Stimulated activated CD4-positive, alpha-beta T cell treated with anti-CD3 and anti-CD28 coated beads, Interleukin-1b, Interleukin-23, amount 100 ng/mL, for 4 hours (primary cell): Measurements from ENCODE around the gene FMO2.

ENCODE experiments used
- DNase-seq, 2 donors: peaks; one replicate each; pipeline ENCODE4 v3.0.0-alpha.2; 2020; ENCODE audit warnings: low read depth in 2 of 2

FMO2 gene

DNA sequence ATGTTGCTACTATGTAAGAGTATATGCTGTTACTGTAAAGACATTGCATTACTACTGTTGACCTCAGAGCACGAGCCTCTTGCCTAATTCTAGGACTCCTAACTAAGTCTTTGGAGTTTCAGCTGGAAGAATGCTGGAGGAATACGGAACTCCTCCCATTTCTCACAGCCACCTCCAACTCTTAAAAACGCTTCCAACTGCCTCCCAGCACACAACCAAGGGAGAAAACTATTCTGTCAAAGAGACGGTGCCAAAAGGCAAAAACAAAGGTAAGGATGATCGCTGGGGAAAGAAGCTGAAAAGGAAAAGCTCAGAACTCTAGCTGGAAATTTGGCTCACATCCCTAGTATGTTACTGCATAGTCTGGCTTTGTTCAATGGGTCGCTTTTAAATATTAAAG lies at the start of gene FMO2:
FMO2 (plus strand) TSS at position 210 of the 400 bp plus-strand sequence. CDS start 414 bp downstream, outside the sequence.
- no peak for DNase-seq

- DNase-seq = no peak
These were observed 47.5 kb upstream of the FMO2 start for GRCh38 chr1:171137580-171137979.

DNA sequence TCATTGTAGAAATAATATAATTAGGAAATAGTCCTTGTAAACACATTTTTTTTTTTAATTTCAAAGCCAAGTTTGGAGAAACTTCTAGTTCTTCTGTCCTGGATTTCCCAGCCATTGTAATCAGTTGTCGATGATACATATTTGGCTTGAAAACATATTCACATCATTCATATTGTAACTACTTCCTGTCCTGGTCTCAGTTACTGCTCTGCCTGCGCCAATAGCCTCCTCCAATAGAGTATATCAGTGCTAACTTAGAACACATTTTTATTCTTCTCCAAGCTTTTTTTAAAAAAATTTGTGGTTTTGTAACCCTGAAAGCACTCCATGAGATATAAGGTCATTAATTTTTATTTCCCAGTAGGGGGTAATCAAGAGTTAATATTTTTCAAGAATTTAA lies 46.1 kb upstream of the FMO2 start:
- DNase-seq = no peak

DNA sequence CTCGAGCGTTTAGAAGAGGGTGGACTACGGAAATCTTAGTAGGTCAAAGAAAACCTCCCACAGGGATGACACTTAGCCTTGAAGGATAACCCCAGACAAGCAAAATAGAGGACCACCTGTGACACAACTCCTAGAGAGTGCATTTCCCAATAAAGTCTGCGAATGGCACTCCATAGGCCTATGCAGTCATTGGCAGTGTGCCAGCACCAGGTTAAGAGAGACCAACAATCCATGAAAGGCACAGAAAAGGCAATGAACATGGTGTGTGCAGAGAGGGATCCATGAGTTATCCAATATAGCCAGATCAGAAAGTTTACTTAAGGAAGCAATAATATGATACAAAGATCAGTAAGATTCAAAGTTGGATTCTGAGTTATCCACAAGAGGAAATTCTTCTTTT lies 45.2 kb upstream of the FMO2 start:
- DNase-seq = no peak

DNA sequence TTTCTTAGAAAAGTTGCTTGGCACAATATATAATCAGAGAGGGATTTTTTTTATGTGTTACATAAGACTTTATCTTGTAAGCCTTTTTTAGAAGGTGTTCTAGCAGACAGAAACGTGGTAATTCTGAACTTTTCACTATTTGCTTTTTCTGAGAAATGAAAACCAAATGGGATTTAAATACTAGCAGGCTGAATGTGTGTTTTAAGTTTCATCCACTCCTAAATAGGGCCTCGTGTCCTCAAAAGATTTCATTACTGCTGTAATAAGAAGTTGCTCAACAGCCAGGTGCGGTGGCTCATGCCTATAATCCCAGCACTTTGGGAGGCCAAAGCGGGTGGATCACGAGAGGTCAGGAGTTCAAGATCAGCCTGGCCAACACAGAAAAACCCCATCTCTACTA lies 44.7 kb upstream of the FMO2 start:
- no peak for DNase-seq

- no peak for DNase-seq
These were observed 44.0 kb upstream of the FMO2 start for GRCh38 chr1:171140956-171141687.

- no peak for DNase-seq
These were observed 43.2 kb upstream of the FMO2 start for GRCh38 chr1:171141688-171142415.

DNA sequence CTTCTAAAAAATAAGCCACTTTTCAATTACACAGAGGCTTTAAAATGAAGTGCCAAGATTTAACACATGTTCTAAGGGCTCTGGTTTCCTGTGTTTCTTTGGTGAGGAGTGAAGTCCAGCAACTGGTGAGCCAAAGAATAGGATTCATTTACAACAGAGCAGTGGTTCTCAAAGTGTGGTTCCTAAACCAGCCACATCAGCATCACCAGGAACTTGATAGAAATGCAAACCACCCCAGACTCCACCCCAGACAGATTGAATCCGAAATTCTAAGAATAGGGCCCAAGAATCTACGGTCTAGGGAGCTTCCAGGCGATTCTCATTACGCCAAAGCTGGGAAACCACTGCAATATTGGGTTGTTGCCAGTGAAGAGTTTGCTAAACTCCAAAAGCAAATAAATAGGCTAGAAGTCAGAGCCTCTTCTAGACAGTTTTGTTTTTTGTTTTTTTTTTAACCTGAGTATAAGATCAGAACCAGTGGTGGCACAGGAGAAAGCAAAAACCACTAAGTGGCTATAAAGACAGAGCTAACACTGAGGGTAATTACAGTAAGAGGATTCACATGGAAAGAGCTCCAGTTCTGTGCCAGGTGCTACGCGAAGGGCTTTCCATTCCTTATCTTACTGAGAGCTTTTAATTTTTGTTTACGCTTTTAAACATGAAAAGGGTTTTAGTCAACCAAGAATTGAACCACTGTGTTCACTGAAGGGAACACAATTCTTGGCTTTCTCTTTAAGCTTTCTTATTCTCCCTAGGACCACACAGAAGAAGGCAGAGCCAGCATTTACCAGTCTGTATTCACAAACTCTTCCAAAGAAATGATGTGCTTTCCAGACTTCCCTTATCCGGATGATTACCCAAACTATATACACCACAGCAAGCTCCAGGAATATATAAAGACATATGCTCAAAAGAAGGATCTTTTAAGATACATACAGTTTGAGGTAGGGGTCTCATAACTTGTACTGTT lies 42.4 kb upstream of the FMO2 start:
- DNase-seq = no peak

GRCh38 chr1:171150156-171150555 lies 34.9 kb upstream of the FMO2 start:
- DNase-seq = no peak

- DNase-seq = no peak
These were observed 32.6 kb upstream of the FMO2 start for GRCh38 chr1:171152549-171152948.

GRCh38 chr1:171155484-171155883 lies 29.6 kb upstream of the FMO2 start:
- DNase-seq = no peak

DNA sequence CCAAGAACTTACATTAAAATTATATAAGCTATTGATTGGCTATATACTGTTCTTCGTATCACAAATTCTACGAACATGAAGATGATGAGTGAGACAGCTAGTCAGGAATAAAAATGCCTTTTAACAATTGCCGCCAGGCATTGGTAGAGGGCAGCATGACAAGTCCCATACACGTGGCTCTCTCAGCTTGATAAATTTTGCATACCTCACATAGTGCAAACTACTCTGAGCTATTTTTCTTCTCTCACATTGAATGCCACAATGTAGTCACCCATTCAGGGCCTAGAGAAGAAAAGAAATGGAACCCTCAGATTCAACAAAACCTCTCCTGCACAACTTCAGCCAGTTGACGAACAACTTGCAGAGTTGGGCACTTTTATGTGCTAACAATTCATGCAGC lies 27.0 kb upstream of the FMO2 start:
- DNase-seq = no peak

- DNase-seq = no peak
These were observed 26.5 kb upstream of the FMO2 start for GRCh38 chr1:171158551-171158950.

DNA sequence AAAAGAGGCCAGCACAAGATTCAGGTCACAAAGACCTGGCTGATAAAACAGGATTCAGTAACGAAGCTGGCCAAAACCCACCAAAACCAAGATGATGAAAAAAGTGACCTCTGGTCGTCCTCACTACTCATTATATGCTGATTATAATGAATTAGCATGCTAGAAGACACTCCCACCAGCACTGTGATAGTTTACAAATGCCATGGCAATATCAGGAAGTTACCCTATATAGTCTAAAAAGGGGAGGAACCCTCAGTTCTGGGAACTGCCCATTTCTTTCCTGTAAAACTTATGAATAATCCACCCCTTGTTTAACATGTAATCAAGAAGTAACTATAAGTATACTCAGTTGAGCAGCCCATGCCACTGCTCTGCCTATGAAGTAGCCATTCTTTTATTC lies 26.0 kb upstream of the FMO2 start:
- no peak for DNase-seq

- DNase-seq = no peak
These were observed 24.9 kb upstream of the FMO2 start for GRCh38 chr1:171160211-171160610.

- DNase-seq = no peak
These were observed 24.3 kb upstream of the FMO2 start for GRCh38 chr1:171160639-171161354.

DNA sequence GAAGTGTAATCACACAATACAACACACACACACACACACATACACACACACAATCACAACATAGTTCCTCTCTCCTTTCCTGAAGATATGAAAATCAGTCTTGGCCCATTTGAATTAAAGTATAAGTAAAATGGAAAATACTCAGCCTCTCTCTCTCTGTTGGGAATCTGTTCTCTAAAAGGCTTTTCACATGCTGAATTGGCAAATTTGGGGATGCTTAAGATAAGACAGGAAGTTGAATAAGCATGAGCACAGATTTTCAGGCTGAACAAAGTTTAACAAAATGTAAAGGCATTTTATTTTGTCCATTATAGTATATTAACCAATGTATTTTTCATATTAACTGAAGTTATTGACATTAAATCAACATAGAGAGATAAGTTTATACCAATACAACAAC lies 23.7 kb upstream of the FMO2 start:
- DNase-seq = no peak

- no peak for DNase-seq
These were observed 18.7 kb upstream of the FMO2 start for GRCh38 chr1:171166361-171166760.

GRCh38 chr1:171167785-171168184 lies 17.3 kb upstream of the FMO2 start:
- no peak for DNase-seq

- DNase-seq = no peak
These were observed 12.6 kb upstream of the FMO2 start for GRCh38 chr1:171172471-171172870.

- no peak for DNase-seq
These were observed 12.0 kb upstream of the FMO2 start for GRCh38 chr1:171173069-171173468.
